GM23338 (cell line): ENCODE results near the gene OR2D3. TPM values are rescaled to one million over a fixed set of nuclear protein-coding genes. Genes with fewer than 3 reads are reported as not detected.

Experiments
- ATAC-seq: fragments of 200-7000 bp; cut with Tn5 transposase; 3 replicates; pipeline ENCODE4 v1.9.1; 2020
- DNase-seq: peaks from one replicate; pipeline ENCODE4 v3.0.0-alpha.2; 2015; ENCODE audit warnings: low spot score
- H2AFZ ChIP-seq: fragments of 200-600 bp; sonication (generic); 2 replicates; pipeline ENCODE4 v1.8.0; 2016; ENCODE audit warnings: antibody characterized with exemption, mild to moderate bottlenecking, moderate library complexity
- H3F3A ChIP-seq: fragments of 200-600 bp; sonication (generic); replicated peaks from 2 replicates; pipeline ENCODE4 v1.8.0; 2017; ENCODE audit warnings: antibody characterized with exemption, mixed run types, low read depth
- H3K27ac ChIP-seq: fragments of 200-600 bp; sonication (generic); 2 replicates; pipeline ENCODE4 v1.6.1; 2016; ENCODE audit warnings: low read depth
- H3K27me3 ChIP-seq: fragments of 200-600 bp; sonication (generic); 2 replicates; pipeline ENCODE4 v1.8.0; 2016; ENCODE audit warnings: mild to moderate bottlenecking, mixed run types, moderate library complexity; ENCODE audit not compliant: insufficient read depth
- H3K36me3 ChIP-seq: fragments of 200-600 bp; sonication (generic); 2 replicates; pipeline ENCODE4 v1.8.0; 2016; ENCODE audit warnings: mild to moderate bottlenecking; ENCODE audit not compliant: insufficient read depth
- H3K4me1 ChIP-seq: fragments of 200-600 bp; sonication (generic); 2 replicates; pipeline ENCODE4 v1.8.0; 2016; ENCODE audit warnings: mild to moderate bottlenecking, moderate library complexity; ENCODE audit not compliant: insufficient read depth
- H3K4me2 ChIP-seq: fragments of 200-600 bp; sonication (generic); 2 replicates; pipeline ENCODE4 v1.7.1; 2017; ENCODE audit warnings: mixed run types
- H3K4me3 ChIP-seq: fragments of 200-600 bp; sonication (generic); 2 replicates; pipeline ENCODE4 v1.6.1; 2016; ENCODE audit warnings: mixed run types
- H3K79me2 ChIP-seq: fragments of 200-600 bp; sonication (generic); replicated peaks from 2 replicates; pipeline ENCODE4 v1.8.0; 2017; ENCODE audit warnings: mild to moderate bottlenecking; ENCODE audit not compliant: insufficient read depth
- H3K9me2 ChIP-seq: fragments of 200-600 bp; sonication (generic); 2 replicates; pipeline ENCODE4 v1.8.0; 2017; ENCODE audit not compliant: insufficient read depth
- H4K20me1 ChIP-seq: fragments of 200-600 bp; sonication (generic); replicated peaks from 2 replicates; pipeline ENCODE4 v1.8.0; 2017; ENCODE audit warnings: mild to moderate bottlenecking; ENCODE audit not compliant: insufficient read depth
- H3K27ac Mint-ChIP-seq: 2 replicates; pipeline ENCODE4 v1.8.0; 2020; ENCODE audit warnings: inconsistent platforms, mild to moderate bottlenecking, moderate library complexity, mixed read lengths
- H3K27me3 Mint-ChIP-seq: 3 replicates; pipeline ENCODE4 v1.8.0; 2022; ENCODE audit warnings: low read depth, mild to moderate bottlenecking, moderate library complexity, mixed read lengths, inconsistent platforms; ENCODE audit not compliant: insufficient read depth, poor library complexity
- H3K36me3 Mint-ChIP-seq: 3 replicates; pipeline ENCODE4 v1.8.0; 2021; ENCODE audit warnings: low read depth, mild to moderate bottlenecking, inconsistent platforms, moderate library complexity, mixed read lengths
- H3K4me1 Mint-ChIP-seq: 3 replicates; pipeline ENCODE4 v1.8.0; 2020; ENCODE audit warnings: mild to moderate bottlenecking, inconsistent platforms, mixed read lengths
- H3K4me3 Mint-ChIP-seq: 3 replicates; pipeline ENCODE4 v1.8.0; 2021; ENCODE audit warnings: moderate library complexity, mild to moderate bottlenecking, inconsistent platforms, mixed read lengths
- H3K9me3 Mint-ChIP-seq: 3 replicates; pipeline ENCODE4 v1.8.0; 2020; ENCODE audit warnings: moderate library complexity, mild to moderate bottlenecking, inconsistent platforms, mixed read lengths
- CREB1 ChIP-seq: fragments of 250-450 bp; sonication (Bioruptor Pico); IDR thresholded peaks from 2 replicates; pipeline ENCODE4 v1.5.0; 2020; ENCODE audit warnings: low read depth, mild to moderate bottlenecking, moderate library complexity
- ETS1 ChIP-seq: IDR thresholded peaks from 2 replicates; pipeline ENCODE4 v1.6.1; 2016; ENCODE audit warnings: antibody characterized with exemption
- EZH2 ChIP-seq: fragments of 200-600 bp; sonication (generic); IDR thresholded peaks from one replicate; pipeline ENCODE4 v1.8.0; 2017; ENCODE audit warnings: antibody characterized with exemption, mild to moderate bottlenecking, low read depth; ENCODE audit not compliant: unreplicated experiment
- EZH2phosphoT487 ChIP-seq: fragments of 200-600 bp; sonication (generic); IDR thresholded peaks from one replicate; pipeline ENCODE4 v1.8.1; 2018; ENCODE audit warnings: antibody characterized with exemption; ENCODE audit not compliant: unreplicated experiment
- JUNB ChIP-seq: IDR thresholded peaks from one replicate; pipeline ENCODE4 v1.6.1; 2016; ENCODE audit warnings: antibody characterized with exemption; ENCODE audit not compliant: unreplicated experiment
- NANOG ChIP-seq: IDR thresholded peaks from 2 replicates; pipeline ENCODE4 v1.6.1; 2016; ENCODE audit warnings: antibody characterized with exemption, borderline replicate concordance
- ZNF114 ChIP-seq: fragments of 250-450 bp; sonication (Bioruptor Pico); IDR thresholded peaks from 2 replicates; pipeline ENCODE4 v1.5.0; 2020; ENCODE audit warnings: mild to moderate bottlenecking, moderate library complexity
- ZNF331 ChIP-seq: fragments of 250-450 bp; sonication (Bioruptor Pico); IDR thresholded peaks from 2 replicates; pipeline ENCODE4 v1.5.0; 2020; ENCODE audit warnings: low read depth, mild to moderate bottlenecking, moderate library complexity
- polyA plus RNA-seq: library from polyadenylated mRNA; unstranded; fragments of >200 nt; fragmentation: Nextera tagmentation; extraction: Ambion mirVana; gene quantifications from 2 replicates; pipeline ENCODE4 v1.2.1, GENCODE V29; 2016
- total RNA-seq: library from RNA; depleted of rRNA; stranded (reverse); fragments of >200 nt; shearing (Covaris generic); gene quantifications from 2 replicates; pipeline ENCODE4 v1.2.3, GENCODE V29; 2014
- TF ChIP-seq, protein P1 (sequence below), 2 experiments: fragments of 200-600 bp in 1 of 2; sonication (generic) in 1 of 2; conservative IDR thresholded peaks; 2 replicates each; pipeline versions ENCODE4 v1.5.1 to v1.6.1; 2016 to 2017; ENCODE audit warnings: antibody characterized with exemption in 2 of 2, low read depth in 2 of 2, mild to moderate bottlenecking in 2 of 2, moderate library complexity in 1 of 2
- TF ChIP-seq, protein P2 (sequence below): fragments of 250-450 bp; sonication (Bioruptor Pico); IDR thresholded peaks from 2 replicates; pipeline ENCODE4 v1.5.0; 2020; ENCODE audit warnings: mild to moderate bottlenecking, moderate library complexity
- TF ChIP-seq, protein P3 (sequence below): IDR thresholded peaks from one replicate; pipeline ENCODE4 v1.6.1; 2018; ENCODE audit warnings: antibody characterized with exemption; ENCODE audit not compliant: unreplicated experiment

The OR2D3 gene
- total and polyA plus RNA-seq, 2 experiments from 2014 or later: 0.65 TPM; not detected in 1

- no peaks in the 10 kb centered on the region for H3F3A ChIP-seq
- Mint-ChIP-seq H3K36me3 (no peaks in the 10 kb centered on the region), H3K4me1 (no peaks in the 10 kb centered on the region), H3K9me3 (0 out of 3 replicates have a peak, but pooled peaks cover 3% of the 10 kb centered on the region), H3K27ac (no peak within 1 kb of the TSS), H3K4me3 (no peak within 1 kb of the TSS), H3K27me3 (no peaks in the 10 kb centered on the region)
- TF ChIP-seq EZH2phosphoT487 (no peak), ZNF114 (CRISPR knock-in tag) (no peak), EZH2 (no peak), CREB1 (CRISPR knock-in tag) (no peak), NANOG (no peak), ETS1 (no peak), ZNF331 (CRISPR knock-in tag) (no peak), JUNB (no peak)
- TF ChIP-seq, protein P1, sequence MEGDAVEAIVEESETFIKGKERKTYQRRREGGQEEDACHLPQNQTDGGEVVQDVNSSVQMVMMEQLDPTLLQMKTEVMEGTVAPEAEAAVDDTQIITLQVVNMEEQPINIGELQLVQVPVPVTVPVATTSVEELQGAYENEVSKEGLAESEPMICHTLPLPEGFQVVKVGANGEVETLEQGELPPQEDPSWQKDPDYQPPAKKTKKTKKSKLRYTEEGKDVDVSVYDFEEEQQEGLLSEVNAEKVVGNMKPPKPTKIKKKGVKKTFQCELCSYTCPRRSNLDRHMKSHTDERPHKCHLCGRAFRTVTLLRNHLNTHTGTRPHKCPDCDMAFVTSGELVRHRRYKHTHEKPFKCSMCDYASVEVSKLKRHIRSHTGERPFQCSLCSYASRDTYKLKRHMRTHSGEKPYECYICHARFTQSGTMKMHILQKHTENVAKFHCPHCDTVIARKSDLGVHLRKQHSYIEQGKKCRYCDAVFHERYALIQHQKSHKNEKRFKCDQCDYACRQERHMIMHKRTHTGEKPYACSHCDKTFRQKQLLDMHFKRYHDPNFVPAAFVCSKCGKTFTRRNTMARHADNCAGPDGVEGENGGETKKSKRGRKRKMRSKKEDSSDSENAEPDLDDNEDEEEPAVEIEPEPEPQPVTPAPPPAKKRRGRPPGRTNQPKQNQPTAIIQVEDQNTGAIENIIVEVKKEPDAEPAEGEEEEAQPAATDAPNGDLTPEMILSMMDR (conservative IDR thresholded peaks at IDR 0.05; ENCODE audit: low read depth in 2 of 2): no peak
- TF ChIP-seq, protein P2, sequence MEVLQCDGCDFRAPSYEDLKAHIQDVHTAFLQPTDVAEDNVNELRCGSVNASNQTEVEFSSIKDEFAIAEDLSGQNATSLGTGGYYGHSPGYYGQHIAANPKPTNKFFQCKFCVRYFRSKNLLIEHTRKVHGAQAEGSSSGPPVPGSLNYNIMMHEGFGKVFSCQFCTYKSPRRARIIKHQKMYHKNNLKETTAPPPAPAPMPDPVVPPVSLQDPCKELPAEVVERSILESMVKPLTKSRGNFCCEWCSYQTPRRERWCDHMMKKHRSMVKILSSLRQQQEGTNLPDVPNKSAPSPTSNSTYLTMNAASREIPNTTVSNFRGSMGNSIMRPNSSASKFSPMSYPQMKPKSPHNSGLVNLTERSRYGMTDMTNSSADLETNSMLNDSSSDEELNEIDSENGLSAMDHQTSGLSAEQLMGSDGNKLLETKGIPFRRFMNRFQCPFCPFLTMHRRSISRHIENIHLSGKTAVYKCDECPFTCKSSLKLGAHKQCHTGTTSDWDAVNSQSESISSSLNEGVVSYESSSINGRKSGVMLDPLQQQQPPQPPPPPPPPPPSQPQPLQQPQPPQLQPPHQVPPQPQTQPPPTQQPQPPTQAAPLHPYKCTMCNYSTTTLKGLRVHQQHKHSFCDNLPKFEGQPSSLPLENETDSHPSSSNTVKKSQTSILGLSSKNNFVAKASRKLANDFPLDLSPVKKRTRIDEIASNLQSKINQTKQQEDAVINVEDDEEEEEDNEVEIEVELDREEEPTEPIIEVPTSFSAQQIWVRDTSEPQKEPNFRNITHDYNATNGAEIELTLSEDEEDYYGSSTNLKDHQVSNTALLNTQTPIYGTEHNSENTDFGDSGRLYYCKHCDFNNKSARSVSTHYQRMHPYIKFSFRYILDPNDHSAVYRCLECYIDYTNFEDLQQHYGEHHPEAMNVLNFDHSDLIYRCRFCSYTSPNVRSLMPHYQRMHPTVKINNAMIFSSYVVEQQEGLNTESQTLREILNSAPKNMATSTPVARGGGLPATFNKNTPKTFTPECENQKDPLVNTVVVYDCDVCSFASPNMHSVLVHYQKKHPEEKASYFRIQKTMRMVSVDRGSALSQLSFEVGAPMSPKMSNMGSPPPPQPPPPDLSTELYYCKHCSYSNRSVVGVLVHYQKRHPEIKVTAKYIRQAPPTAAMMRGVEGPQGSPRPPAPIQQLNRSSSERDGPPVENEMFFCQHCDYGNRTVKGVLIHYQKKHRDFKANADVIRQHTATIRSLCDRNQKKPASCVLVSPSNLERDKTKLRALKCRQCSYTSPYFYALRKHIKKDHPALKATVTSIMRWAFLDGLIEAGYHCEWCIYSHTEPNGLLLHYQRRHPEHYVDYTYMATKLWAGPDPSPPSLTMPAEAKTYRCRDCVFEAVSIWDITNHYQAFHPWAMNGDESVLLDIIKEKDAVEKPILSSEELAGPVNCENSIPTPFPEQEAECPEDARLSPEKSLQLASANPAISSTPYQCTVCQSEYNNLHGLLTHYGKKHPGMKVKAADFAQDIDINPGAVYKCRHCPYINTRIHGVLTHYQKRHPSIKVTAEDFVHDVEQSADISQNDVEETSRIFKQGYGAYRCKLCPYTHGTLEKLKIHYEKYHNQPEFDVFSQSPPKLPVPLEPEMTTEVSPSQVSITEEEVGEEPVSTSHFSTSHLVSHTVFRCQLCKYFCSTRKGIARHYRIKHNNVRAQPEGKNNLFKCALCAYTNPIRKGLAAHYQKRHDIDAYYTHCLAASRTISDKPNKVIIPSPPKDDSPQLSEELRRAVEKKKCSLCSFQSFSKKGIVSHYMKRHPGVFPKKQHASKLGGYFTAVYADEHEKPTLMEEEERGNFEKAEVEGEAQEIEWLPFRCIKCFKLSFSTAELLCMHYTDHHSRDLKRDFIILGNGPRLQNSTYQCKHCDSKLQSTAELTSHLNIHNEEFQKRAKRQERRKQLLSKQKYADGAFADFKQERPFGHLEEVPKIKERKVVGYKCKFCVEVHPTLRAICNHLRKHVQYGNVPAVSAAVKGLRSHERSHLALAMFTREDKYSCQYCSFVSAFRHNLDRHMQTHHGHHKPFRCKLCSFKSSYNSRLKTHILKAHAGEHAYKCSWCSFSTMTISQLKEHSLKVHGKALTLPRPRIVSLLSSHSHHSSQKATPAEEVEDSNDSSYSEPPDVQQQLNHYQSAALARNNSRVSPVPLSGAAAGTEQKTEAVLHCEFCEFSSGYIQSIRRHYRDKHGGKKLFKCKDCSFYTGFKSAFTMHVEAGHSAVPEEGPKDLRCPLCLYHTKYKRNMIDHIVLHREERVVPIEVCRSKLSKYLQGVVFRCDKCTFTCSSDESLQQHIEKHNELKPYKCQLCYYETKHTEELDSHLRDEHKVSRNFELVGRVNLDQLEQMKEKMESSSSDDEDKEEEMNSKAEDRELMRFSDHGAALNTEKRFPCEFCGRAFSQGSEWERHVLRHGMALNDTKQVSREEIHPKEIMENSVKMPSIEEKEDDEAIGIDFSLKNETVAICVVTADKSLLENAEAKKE (CRISPR knock-in tag): no peak
- TF ChIP-seq, protein P3, sequence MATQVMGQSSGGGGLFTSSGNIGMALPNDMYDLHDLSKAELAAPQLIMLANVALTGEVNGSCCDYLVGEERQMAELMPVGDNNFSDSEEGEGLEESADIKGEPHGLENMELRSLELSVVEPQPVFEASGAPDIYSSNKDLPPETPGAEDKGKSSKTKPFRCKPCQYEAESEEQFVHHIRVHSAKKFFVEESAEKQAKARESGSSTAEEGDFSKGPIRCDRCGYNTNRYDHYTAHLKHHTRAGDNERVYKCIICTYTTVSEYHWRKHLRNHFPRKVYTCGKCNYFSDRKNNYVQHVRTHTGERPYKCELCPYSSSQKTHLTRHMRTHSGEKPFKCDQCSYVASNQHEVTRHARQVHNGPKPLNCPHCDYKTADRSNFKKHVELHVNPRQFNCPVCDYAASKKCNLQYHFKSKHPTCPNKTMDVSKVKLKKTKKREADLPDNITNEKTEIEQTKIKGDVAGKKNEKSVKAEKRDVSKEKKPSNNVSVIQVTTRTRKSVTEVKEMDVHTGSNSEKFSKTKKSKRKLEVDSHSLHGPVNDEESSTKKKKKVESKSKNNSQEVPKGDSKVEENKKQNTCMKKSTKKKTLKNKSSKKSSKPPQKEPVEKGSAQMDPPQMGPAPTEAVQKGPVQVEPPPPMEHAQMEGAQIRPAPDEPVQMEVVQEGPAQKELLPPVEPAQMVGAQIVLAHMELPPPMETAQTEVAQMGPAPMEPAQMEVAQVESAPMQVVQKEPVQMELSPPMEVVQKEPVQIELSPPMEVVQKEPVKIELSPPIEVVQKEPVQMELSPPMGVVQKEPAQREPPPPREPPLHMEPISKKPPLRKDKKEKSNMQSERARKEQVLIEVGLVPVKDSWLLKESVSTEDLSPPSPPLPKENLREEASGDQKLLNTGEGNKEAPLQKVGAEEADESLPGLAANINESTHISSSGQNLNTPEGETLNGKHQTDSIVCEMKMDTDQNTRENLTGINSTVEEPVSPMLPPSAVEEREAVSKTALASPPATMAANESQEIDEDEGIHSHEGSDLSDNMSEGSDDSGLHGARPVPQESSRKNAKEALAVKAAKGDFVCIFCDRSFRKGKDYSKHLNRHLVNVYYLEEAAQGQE: no peak
- no peaks in the 10 kb centered on the region for H3K27me3 ChIP-seq
- no peaks in the 10 kb centered on the region for H3K79me2 ChIP-seq
- no peaks in the 10 kb centered on the region for H3K36me3 ChIP-seq
- no peak within 1 kb of the TSS for H3K27ac ChIP-seq
- H4K20me1 ChIP-seq: no peaks in the 10 kb centered on the region
- no peaks in the 10 kb centered on the region for H3K9me2 ChIP-seq
- H3K4me1 ChIP-seq: no peaks in the 10 kb centered on the region
- H3K4me2 ChIP-seq: no peak within 1 kb of the TSS
- no peak for DNase-seq
- H2AFZ ChIP-seq: no peak within 1 kb of the TSS
- no peak within 1 kb of the TSS for H3K4me3 ChIP-seq
- ATAC-seq: no peak
Observed at GRCh38 chr11:6876325-6876724, 44.5 kb upstream of the OR2D3 start, which contains the start of gene OR10A4. OR10A4 (plus strand) TSS chr11:6876625; CDS start chr11:6876648, 23 bp downstream.
